Astrocyte of the spinal cord (primary cell): ENCODE results near the gene PDX1.

ENCODE experiments used
- DNase-seq: peaks from one replicate; pipeline ENCODE4 v3.0.0; 2011; ENCODE audit warnings: low read depth, low spot score
- H3K4me3 ChIP-seq: 2 replicates; pipeline ENCODE4 v1.5.1; 2011; ENCODE audit warnings: low read depth, mild to moderate bottlenecking, low read length, moderate library complexity
- CTCF ChIP-seq: IDR thresholded peaks from 2 replicates; pipeline ENCODE4 v1.5.1; 2012; ENCODE audit warnings: low read depth, mild to moderate bottlenecking, low read length, inconsistent platforms
- in situ Hi-C: cut with HindIII; loops from 2 replicates; pipeline ENCODE4 v1.10.0; 2017; ENCODE audit warnings: low sequenced_read_pairs

PDX1 gene

GRCh38 chr13:27907121-27907787 is 12.5 kb upstream of the PDX1 start:
- DNase-seq = no peak
- no peak overlapping the region for H3K4me3 ChIP-seq
- no peak for TF ChIP-seq CTCF
- in situ Hi-C loops = no loop called here

DNA sequence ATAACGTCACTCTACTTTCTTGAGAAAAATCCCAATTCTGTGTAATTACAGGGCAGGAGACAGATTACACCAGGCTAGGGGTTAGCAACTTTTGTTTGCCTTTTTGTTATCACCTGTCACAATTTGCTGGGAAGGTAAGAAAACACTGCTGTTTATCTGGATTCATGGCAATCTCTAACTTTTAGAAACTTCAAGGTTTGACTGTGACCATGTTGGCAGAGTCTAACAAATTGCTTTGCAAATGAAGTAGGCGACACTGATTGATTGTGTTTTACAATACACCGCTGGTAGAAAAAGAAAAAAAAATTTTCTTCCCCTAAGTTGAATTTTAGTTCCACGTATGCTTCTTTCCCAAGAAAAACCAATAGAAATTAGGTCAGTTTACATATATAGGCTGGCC is 10.4 kb upstream of the PDX1 start:
- in situ Hi-C loops = no loop called here
- no peak overlapping the region for H3K4me3 ChIP-seq
- DNase-seq = no peak
- no peak for TF ChIP-seq CTCF

DNA sequence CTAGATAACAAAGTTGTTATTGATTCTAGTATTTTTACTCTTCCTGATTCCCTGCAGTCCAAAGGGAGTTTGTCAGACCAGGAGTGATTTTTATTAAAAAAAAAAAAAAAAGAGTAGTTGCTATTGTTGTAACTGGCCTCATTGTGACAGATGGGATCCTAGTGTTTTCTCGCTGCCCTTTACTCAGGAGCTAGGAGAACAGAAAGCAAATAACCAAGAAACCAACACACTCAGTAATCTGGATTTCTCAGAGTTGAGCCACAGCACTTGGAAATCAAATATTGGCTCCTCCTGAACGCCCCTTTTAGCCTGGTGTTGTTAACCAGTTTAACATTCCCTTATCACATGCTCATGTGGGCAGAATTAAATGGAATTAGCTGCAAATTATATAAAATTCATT is 8.3 kb upstream of the PDX1 start:
- in situ Hi-C loops = no loop called here
- DNase-seq = no peak
- H3K4me3 ChIP-seq = no peak overlapping the region
- no peak for TF ChIP-seq CTCF

DNA sequence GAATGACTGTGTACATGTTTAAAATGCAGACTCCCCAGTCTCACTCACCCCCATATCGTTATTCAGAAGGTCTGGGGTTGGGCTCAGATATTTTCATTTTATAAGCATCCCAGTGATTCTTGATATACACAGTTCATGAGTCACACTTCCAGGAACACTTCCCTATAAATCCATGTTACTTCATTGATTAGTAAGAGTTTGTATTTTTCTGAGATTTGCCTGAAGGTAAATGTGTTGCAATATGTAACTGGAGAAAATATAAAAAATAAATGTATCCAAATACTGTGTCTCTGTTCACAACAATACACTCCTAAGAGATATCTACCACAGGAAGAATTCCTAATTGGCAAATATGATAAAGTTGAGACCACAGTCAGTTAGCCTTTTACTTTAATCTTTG is 6.6 kb upstream of the PDX1 start:
- no peak for TF ChIP-seq CTCF
- in situ Hi-C loops = no loop called here
- H3K4me3 ChIP-seq = no peak overlapping the region
- DNase-seq = no peak

DNA sequence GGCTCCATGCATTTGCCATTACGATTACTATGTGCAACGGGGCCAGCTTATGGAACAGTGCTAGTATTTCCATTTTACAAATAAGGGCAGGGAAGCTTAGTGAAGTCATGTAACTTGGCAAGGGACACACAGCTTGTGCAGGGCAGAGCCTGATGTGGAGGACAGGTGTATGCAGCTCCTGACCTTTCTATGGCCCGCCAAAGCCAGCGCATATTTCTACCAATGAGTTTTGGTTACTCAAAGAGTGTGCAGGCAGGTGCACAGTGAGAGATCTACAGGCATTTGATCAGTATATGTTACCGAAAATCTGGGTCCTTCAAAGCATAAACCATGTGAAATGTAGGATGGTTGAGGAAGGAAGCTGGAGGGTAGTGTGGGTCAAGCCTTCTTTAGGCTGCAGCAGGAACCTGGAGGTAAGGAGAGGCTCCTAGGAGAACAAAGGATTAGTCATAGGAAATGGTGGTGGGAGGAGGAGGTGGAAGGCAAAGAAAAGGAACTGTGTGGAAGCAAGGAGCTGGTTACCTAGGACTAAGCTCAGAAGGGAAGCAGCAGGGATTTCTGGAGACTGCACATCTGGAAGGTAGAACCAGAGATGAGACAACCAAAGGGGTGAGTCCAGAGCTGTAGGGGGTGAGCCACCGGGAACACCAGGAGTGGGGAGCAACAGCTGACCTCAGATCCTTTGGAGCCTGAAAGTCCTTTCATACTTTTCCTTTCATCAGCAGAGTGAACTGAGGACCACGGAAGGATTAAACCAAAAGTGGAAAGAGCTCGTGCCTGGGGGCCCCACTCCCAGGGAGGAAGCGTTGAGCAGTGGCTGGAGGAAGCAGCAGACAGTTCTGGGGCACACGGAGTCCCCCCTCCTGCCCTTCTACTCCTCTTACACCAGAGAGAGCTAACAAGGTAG is 4.2 kb upstream of the PDX1 start:
- no peak for TF ChIP-seq CTCF
- in situ Hi-C loops = no loop called here
- no peak for DNase-seq
- H3K4me3 ChIP-seq = no peak overlapping the region

- no peak for TF ChIP-seq CTCF
- in situ Hi-C loops = no loop called here
- DNase-seq = no peak
- H3K4me3 ChIP-seq = no peak overlapping the region
Measured at GRCh38 chr13:27917121-27917947, 2.5 kb upstream of the PDX1 start.
